Cardiac fibroblast (primary cell): ENCODE results near the gene KCNMB4.
A peak's percentile ranks its signal among the peaks of the same experiment; 100 is the strongest.

Experiments used
- DNase-seq, 2 donors: peaks; one replicate each; pipeline versions ENCODE4 v3.0.0 to v3.0.0-alpha.2; 2010; ENCODE audit warnings: low read depth in 2 of 2
- H3K4me3 ChIP-seq, 2 donors: replicated peaks in 1 of 2; 1 replicate in 1 of 2; 2 replicates in 1 of 2; pipeline ENCODE4 v1.5.1; 2011; ENCODE audit warnings: low read depth in 2 of 2, low read length in 2 of 2, mild to moderate bottlenecking in 2 of 2, moderate library complexity in 1 of 2
- TF ChIP-seq, protein P1 (sequence below): IDR thresholded peaks from one replicate; pipeline ENCODE4 v1.5.1; 2011; ENCODE audit warnings: low read depth, mild to moderate bottlenecking, low read length, inconsistent platforms

KCNMB4 gene

DNA sequence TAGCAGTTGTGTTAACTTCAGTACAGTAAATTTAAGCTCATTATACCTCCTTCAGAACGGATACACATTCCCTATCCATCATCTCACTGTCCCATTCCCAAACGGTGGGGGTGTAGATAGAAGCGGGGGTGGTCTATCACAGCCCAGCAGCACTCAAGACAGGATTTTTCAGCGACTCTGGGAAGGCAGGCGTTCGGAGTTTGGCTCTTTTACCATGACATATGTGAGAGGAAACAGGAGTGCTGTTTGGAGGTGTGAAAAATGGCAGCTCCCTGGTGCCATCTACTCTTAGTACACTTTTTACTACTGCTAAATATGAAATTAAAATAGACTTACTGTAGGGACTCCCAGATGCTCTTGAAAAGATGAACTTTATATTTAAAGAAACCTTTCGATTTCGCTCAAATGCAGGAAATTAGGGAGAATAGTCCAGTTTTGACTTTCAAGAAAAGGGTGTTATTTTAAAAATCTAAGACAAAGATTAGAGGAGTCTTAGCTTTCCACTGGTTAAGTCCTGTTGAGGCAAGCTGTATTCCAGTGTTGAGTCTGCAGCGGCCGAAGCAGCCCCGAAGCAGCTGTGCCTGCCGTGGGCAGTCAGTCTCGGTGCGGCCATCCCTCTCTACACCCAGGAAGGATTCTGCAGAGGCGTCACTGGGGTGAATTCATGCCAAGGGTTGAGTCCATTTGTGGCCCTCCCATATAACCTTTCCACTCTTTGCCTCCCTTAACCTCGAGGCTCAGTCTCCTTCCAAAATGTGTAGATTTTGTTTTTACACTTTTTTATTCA lies 42.1 kb downstream of the KCNMB4 start:
- no peak for DNase-seq
- TF ChIP-seq, protein P1, sequence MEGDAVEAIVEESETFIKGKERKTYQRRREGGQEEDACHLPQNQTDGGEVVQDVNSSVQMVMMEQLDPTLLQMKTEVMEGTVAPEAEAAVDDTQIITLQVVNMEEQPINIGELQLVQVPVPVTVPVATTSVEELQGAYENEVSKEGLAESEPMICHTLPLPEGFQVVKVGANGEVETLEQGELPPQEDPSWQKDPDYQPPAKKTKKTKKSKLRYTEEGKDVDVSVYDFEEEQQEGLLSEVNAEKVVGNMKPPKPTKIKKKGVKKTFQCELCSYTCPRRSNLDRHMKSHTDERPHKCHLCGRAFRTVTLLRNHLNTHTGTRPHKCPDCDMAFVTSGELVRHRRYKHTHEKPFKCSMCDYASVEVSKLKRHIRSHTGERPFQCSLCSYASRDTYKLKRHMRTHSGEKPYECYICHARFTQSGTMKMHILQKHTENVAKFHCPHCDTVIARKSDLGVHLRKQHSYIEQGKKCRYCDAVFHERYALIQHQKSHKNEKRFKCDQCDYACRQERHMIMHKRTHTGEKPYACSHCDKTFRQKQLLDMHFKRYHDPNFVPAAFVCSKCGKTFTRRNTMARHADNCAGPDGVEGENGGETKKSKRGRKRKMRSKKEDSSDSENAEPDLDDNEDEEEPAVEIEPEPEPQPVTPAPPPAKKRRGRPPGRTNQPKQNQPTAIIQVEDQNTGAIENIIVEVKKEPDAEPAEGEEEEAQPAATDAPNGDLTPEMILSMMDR = no peak
- H3K4me3 ChIP-seq = no peak overlapping the region

- DNase-seq = no peak
- H3K4me3 ChIP-seq = no peak overlapping the region
- TF ChIP-seq, protein P1 = no peak
Observed at GRCh38 chr12:70415987-70416386, 49.9 kb downstream of the KCNMB4 start.

DNA sequence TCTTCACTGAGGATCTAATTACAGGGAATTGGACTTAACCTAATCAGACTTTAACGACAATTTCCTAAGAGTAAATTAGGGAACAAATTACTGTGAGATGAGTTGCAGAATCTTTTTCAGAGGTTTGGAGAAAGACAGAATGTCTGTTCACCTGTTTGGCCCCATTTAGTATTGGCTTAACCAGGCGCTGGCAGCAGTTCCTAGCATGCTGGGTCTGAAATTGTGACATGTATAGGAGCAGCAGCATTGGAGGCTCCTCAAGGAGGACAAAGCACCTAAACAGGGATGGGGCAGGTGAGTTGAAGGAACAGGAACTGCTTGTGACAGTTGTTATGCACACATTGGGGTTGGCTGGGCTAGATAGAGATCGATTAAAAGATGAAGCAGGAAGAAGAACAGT lies 51.0 kb downstream of the KCNMB4 start:
- no peak overlapping the region for H3K4me3 ChIP-seq

GRCh38 chr12:70418101-70418500 lies 52.0 kb downstream of the KCNMB4 start:
- DNase-seq = peak in 1 of 2 donors; percentile 17
- TF ChIP-seq, protein P1 = no peak
- no peak overlapping the region for H3K4me3 ChIP-seq

More for the DNA sequence above, 51.0 kb downstream of the KCNMB4 start:
- TF ChIP-seq, protein P1 = no peak
- no peak for DNase-seq

GRCh38 chr12:70422631-70423030 lies 56.5 kb downstream of the KCNMB4 start:
- TF ChIP-seq, protein P1 = no peak
- DNase-seq = no peak
- H3K4me3 ChIP-seq = no peak overlapping the region

DNA sequence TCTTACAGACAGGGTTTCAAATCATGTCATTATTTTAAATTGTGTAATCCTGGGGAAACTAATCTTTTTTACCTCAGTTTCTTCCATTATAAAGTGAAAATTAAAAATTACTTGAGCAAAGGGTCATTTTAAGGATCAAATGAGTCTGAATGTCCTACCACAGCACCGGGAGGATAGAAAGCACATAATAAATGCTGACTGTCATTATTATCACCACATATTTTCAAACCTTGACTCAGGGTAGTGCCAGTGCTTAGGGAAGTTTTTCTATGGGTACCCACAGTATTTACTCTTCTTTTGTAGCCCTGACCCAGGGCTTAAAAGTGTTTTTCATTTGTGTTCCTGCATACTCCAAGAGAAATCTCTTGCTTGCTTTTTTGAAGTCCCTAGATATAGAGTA lies 60.5 kb downstream of the KCNMB4 start:
- H3K4me3 ChIP-seq = no peak overlapping the region
- TF ChIP-seq, protein P1 = no peak
- DNase-seq = no peak
